M059J (cell line): ENCODE results near the gene CACNA2D4. TPM values are rescaled to one million over a fixed set of nuclear protein-coding genes. Genes with fewer than 3 reads are reported as not detected.

Experiments
- DNase-seq: peaks from one replicate; pipeline ENCODE4 v3.0.0-alpha.2; 2012; ENCODE audit warnings: low read depth
- total RNA-seq: library from RNA; depleted of rRNA; stranded (reverse); fragments of >200 nt; shearing (Covaris generic); gene quantifications from 2 replicates; pipeline ENCODE4 v1.2.3, GENCODE V29; 2014

CACNA2D4 gene
- total RNA-seq, 1 experiment from 2014 or later = 0.91 TPM

DNA sequence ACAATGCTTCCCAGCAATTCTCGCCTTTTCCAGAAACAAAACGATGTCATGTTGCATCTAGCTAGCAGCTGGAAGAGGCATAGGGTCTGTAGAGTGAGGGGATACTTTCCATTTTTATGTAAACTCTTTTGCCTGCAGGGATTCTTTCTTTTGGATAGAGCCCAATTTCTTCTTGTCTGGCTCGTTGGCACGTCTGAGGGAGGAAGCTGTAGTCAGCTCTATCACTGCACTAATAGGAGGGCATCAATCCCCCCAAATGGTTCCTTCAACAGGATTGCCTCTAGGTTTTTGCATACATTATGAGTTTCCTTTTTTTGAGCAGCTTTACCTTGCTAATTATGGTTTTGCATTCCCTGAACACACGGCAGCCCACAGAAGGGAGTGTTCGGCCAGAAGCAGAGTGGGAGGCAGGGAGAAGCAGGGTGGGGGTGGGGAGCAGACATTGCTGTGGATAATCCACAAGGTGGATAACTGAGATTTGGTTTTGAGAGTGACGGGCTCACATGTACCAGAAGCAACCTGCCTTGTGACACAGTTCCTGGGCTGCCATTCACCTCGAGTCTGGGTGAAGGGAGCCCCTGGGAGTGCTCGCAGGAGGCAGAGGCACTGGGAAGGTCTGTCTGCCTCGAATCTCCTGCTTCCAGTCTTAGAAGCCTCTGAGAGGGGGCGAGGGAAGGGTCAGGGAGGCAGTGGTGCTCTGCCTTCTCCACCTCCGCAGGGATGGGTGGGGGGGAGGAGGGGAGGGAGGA is 73.6 kb downstream of the CACNA2D4 start:
- no peak for DNase-seq

DNA sequence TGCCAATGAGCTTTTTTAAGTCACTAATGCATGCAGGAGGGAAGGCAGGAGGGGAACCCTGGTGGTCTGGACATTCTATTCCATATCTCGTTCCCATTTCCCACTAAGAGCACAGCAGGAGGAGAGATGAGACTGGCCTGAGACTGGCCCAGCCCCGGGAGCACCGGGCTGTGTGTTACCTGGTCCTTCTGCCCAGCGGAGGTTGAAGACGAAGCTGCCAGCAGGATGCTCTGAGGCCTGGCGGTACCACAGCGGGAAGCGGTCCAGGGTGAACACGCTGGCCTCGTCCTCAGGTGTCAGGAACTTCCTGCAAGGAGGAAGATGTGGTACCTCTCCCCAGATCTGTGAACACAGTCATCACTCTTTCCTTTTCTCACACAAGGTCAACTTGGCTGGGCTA is 74.2 kb downstream of the CACNA2D4 start:
- no peak for DNase-seq

DNA sequence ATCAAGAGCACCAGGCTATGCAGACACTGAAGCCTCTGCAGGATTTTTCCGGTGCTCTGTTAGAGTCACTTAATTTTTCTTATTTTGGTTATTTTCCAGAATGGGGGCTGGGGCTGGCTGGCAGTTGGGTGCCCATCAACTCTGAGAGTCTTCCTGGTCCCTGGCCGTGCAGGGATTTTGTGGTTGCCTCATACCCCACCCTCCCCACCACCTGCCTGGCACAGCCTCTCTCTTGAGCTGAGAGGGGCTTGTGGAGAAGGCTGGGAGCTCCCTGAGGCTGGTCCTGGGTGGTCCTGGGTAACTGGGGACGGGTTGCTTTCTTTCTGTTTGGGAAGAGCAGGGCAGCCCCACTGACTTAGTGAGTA is 74.8 kb downstream of the CACNA2D4 start:
- DNase-seq = no peak

DNA sequence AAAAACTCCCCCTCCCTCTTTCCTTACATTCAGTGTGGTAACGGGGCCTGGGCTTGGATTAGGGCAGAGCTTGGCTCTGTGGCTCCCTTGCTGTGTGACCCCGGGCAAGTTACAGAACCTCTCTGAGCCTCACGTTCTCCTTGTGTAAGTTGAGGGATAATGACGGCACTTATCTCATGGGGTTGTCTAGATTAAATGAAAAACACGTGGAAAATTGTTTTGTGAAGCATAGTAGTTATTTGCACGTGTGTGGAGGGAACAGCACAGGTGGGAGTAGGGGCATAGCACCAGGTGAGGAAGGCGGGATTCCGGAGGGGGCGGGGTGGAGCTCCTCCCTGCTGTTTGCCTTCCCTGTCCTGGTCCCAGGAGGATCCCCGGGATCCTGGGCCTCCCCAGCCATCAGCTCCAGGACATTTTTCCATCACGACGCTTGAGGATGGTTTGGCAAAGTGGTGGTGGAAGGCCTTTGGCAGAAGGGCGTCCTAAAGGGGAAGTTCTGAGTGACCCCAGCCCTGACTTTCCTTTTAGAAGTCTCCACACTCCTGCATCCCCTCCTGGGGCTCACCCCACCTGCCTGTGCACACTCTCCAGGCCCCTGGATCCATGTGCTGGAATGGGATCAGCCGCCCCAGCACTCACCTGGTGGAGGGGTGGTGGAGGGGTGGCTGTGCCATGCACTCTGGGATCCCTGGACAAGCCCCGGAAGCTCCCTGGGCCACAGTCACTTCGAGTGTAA is 75.4 kb downstream of the CACNA2D4 start:
- DNase-seq = no peak

DNA sequence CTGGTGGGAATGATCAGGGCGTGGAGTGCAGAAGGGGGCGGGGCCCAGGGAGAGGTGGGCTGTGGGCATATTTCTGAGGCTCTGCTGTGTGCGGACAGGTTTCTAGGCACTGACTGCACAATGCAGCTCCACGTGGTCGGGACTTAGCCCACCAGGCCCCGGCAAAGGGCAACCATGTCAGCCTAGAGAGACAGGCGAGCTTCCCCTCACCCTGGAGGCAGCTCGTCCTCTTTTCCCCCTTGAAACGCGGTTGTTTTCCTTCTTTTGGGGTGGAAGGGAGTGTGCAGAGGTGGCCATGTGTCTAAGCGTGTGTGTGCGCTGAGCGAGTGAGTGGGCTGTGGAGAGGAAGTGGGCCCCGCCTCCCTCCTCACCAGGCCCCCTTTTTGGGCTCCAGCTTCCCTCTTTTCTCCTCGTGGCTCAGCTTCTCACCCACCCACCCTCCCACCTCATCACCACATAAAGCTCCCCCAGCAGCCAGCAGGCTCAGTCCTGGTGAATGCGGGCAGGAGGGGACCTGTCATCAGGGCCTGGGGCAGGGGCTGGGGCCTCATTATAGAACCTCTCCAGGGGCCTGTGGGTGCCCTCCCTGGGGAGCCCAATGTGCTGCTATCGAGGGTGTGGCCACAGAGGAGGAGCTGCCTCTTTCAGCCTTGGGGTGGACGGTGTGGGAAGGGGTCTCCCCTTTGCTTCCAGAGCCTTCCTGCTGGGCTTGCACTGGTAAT is 76.1 kb downstream of the CACNA2D4 start:
- DNase-seq = no peak

GRCh38 chr12:1841586-1842182 is 76.8 kb downstream of the CACNA2D4 start:
- DNase-seq = no peak

DNA sequence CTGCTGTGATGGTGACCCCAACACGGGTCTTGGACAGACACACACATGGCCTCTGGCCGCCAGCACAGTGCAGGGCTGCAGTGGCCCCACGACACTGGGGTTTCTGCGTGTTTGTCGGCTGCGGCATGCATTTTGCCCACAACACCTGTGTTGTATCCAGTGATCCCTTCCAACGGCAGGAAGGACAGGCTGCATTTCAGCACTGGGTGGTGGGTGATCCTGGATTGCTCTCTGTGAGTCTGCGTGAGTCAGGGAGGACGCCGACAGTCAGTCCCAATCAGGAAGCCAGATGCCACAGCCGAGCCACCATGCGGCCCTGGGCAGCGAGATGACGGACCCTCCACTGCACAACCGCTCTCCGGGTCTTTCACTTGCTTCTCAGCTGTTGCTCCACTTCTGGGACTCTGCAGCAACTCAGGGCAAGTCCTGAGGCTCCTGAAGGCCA is 77.4 kb downstream of the CACNA2D4 start:
- no peak for DNase-seq

DNA sequence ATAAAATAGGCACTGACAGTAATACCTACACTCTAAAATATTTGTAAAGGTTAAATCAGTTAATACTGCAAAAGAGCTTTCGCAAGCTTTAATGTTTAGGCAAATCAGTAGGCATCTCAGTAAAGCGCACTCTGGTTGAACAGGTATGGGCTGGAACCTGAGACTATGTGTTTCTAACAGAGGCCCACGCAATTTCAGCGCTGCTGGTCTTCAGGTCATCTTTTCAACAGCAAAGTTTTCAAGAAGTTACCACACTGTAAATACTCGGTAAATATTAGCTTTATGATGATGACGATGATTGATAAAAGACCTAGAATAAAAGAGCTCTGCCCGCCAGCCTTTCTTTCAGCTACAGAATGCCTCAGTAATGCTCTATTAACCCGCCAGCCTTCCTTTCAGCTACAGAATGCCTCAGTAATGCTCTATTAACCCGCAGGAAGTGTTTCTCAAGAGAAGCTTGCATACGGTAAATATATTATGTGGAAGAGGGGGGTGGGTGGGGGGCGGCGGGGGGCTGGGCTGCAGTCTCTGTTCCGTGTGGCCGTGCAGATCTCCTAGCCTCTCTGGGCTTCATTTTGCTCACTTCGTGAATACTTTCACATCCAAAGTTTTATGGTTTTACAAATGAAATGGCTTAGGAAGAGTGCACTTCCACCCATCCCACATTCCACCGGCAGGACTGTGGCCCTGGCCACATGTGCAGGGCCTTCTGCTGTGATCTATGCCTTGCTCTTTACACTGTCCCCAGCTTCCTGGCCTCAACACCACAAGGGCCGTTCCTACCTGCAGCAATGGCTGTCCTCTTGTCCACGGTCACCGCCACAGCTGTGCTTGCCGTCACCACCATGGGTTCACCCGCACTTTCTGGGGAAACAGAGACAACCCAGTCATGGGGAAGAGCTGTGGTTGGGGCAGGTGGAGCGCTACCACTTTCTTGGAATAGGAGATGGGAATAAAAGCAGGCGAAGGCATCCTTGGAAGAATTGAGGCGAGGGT is 78.2 kb downstream of the CACNA2D4 start:
- no peak for DNase-seq

- no peak for DNase-seq
These were observed 79.0 kb downstream of the CACNA2D4 start for GRCh38 chr12:1839464-1839863.

GRCh38 chr12:1838994-1839365 is 79.5 kb downstream of the CACNA2D4 start:
- DNase-seq = no peak

- peak; percentile 54 for DNase-seq
These were observed 80.1 kb downstream of the CACNA2D4 start for GRCh38 chr12:1838205-1838993.

DNA sequence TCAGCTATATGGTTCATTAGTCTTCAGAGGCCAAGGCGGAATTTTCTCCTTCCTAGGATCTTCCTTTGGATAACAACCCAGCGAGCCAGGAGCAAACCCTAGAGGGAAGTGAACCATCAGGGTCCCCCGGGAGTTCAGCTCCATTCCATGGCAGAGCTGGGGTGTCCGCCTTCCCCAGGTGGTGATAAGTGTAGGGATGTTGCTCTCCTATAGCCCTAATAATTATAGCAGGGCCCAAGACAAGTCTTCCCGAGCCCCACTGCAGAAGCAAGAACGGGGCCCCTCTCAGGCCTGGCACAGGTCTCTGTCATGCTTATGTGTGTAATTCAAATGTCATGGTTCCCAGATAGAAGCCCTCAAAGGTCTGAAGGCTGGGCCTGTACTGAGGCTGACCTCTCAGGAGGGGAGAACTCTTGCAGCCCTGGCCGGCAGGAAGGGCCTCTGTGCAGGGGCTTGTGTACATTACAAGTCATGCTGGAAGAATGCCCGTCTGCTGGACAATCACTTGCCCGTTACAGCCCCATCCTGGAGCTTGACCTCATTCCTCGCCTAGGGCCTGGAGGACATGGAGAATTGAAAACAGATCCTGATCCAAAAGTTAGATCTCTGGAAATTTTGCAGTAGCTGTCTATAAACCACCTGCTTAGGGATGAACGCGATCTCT is 80.8 kb downstream of the CACNA2D4 start:
- peak; percentile 75 for DNase-seq

- DNase-seq = no peak
These were observed 81.5 kb downstream of the CACNA2D4 start for GRCh38 chr12:1836854-1837421.

DNA sequence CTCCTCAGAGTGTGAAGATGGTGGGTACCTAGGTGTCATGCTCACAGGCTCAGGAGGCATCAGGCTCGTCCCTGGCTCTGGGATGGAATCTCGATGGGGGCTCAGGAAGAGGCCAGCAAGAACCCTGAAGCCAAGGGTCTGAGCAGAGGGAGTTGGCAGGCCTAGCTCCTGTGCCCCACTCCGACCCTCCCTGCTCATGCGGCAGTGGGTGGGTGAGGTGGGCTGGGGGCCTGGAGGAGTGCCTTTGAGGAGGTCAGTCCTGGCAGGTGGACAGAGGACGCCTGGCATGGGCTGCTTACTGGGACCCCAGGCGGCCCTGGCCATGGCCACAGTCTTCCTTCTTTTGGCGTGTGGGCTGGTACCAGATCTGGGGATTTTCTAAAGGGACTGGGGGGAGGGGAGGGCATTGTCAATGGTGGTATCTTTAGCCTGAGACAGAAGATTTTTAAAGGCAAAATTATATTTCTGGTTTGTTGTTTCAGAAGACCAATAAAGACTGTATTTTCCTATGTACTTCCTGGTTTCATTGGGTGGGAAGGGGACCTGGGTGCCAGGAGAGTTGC is 82.1 kb downstream of the CACNA2D4 start:
- no peak for DNase-seq

GRCh38 chr12:1835211-1836131 is 83.0 kb downstream of the CACNA2D4 start:
- no peak for DNase-seq

DNA sequence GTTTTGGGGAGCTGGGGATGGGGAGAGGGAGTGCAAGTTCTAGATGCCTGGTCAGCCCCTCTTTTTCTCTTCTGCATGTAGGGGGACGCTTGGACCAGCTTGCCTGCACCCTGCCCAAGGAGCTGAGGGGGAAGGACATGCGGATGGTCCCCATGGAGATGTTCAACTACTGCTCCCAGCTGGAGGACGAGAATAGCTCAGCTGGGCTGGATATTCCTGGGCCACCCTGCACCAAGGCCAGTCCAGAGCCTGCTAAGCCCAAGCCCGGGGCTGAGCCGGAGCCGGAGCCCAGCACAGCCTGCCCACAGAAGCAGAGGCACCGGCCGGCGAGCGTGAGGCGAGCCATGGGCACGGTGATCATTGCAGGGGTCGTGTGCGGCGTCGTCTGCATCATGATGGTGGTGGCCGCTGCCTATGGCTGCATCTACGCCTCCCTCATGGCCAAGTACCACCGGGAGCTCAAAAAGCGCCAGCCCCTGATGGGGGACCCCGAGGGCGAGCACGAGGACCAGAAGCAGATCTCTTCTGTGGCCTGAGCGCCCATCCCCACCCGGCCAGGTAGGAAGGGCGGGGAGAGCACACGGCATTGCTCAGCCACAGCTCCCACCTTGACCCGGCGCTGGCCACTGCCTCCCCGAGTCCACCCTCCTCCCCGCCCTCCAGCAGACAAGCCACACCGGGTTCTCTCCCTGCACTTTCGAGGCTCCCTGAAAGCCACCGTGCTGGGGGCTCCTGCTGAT is 84.1 kb downstream of the CACNA2D4 start:
- DNase-seq = no peak

DNA sequence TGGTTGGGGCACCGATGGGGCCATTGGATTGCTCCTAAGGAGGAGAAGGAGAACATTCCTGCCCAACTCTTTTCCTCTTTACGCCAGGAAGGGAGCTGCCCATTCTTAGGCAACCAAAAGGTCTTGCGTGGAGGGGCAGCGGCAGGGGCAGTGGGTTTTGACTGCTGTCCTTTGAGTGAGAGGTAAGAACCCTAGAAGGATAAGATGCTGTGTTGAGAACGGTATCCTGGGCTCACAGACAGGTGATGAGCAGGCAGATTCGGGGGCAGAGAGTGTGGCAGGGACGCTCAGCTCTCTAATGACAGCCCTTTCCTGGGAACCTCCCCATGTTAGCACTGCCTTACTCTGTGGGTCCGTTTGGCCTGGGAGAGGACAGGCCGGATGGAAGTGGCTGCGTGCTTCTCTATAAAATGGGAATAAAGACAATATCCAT is 84.8 kb downstream of the CACNA2D4 start:
- DNase-seq = no peak
